Peyer's patch (tissue), 4 donors: ENCODE results near the gene MIS12.

Experiments used
- CTCF ChIP-seq, 6 experiments: fragments of 450-650 bp in 4 of 6; fragments of 200-600 bp in 2 of 6; sonication (generic) in 1 of 6; IDR thresholded peaks; one replicate each; pipeline ENCODE4 v1.5.1; 2017 to 2019; ENCODE audit warnings: antibody characterized with exemption in 6 of 6, mild to moderate bottlenecking in 3 of 6, moderate library complexity in 1 of 6
- POLR2A ChIP-seq, 2 donors: fragments of 450-650 bp; IDR thresholded peaks; one replicate each; pipeline ENCODE4 v1.5.1; 2017; ENCODE audit warnings: antibody characterized with exemption in 2 of 2, mild to moderate bottlenecking in 2 of 2, moderate library complexity in 2 of 2

GRCh38 chr17:5473906-5474305 lies 12.5 kb upstream of the MIS12 start:
- no peak for TF ChIP-seq CTCF (IDR thresholded peaks at IDR 0.05)
- no peak for TF ChIP-seq POLR2A (IDR thresholded peaks at IDR 0.05)
